Effector CD4-positive, alpha-beta T cell (primary cell): Measurements from ENCODE around the gene TRIM7.
A peak's percentile ranks its signal among the peaks of the same experiment; 100 is the strongest.
"Not testable (repeated sequence)": the region's sequence is repeated elsewhere in the genome, so short reads cannot be mapped to it uniquely, and the experiment has no call there.

Source experiments
- DNase-seq: peaks from one replicate; pipeline ENCODE4 v3.0.0-alpha.2; 2020

TRIM7 gene

GRCh38 chr5:181211208-181211607 lies 6.2 kb upstream of the TRIM7 start:
- no peak for DNase-seq

- DNase-seq = not testable (repeated sequence)
These were observed 5.7 kb upstream of the TRIM7 start for GRCh38 chr5:181210698-181211097.

- DNase-seq = not testable (repeated sequence)
These were observed 5.2 kb upstream of the TRIM7 start for GRCh38 chr5:181210148-181210547.

- DNase-seq = not testable (repeated sequence)
These were observed 4.0 kb upstream of the TRIM7 start for GRCh38 chr5:181209006-181209405.

GRCh38 chr5:181207960-181208253 lies 2.9 kb upstream of the TRIM7 start:
- no peak for DNase-seq

GRCh38 chr5:181207214-181207959 lies 2.4 kb upstream of the TRIM7 start:
- DNase-seq = peak; percentile 52

- DNase-seq = no peak
These were observed 1.0 kb upstream of the TRIM7 start for GRCh38 chr5:181205761-181206649.

- DNase-seq = no peak
These were observed 727 bp downstream of the TRIM7 start for GRCh38 chr5:181204113-181204825.

GRCh38 chr5:181203777-181204112 lies 1.3 kb downstream of the TRIM7 start:
- DNase-seq = no peak

- no peak for DNase-seq
These were observed 1.8 kb downstream of the TRIM7 start for GRCh38 chr5:181203093-181203711.

- no peak for DNase-seq
These were observed 4.2 kb downstream of the TRIM7 start for GRCh38 chr5:181200816-181201215.

GRCh38 chr5:181199881-181200638 lies 4.9 kb downstream of the TRIM7 start:
- no peak for DNase-seq

GRCh38 chr5:181198905-181199519 lies 6.0 kb downstream of the TRIM7 start:
- DNase-seq = no peak

GRCh38 chr5:181198106-181198685 lies 6.8 kb downstream of the TRIM7 start:
- DNase-seq = no peak

- no peak for DNase-seq
These were observed 7.6 kb downstream of the TRIM7 start for GRCh38 chr5:181197326-181197951.

GRCh38 chr5:181195249-181195761 lies 9.7 kb downstream of the TRIM7 start:
- DNase-seq = no peak

- DNase-seq = no peak
These were observed 10.3 kb downstream of the TRIM7 start for GRCh38 chr5:181194489-181195248.

GRCh38 chr5:181193656-181194055 lies 11.3 kb downstream of the TRIM7 start:
- DNase-seq = no peak

GRCh38 chr5:181192337-181193046 lies 12.5 kb downstream of the TRIM7 start:
- DNase-seq = no peak
